SK-N-SH (cell line): ENCODE results near the gene FOXN4. TPM values are rescaled to one million over a fixed set of nuclear protein-coding genes. Genes with fewer than 3 reads are reported as not detected.

Experiments used
- CTCF ChIA-PET: fragments of 300-600, 350-600 bp; formaldehyde crosslinking; extraction: SDS; loops from one replicate; lab custom pipeline; 2021; lab: Yijun Ruan, JAX
- POLR2A ChIA-PET: fragments of 350-600 bp; sonication (Branson Sonifier 250); formaldehyde crosslinking; extraction: SDS; loops from one replicate; lab custom pipeline; 2020; ENCODE audit warnings: antibody characterized with exemption, inconsistent platforms; lab: Yijun Ruan, JAX
- DNase-seq: peaks from one replicate; pipeline ENCODE4 v3.0.0; 2012
- H2AFZ ChIP-seq: fragments of 200-600 bp; sonication (generic); 2 replicates; pipeline ENCODE4 v1.8.1; 2016; ENCODE audit warnings: antibody characterized with exemption, mild to moderate bottlenecking, low read depth
- H3F3A ChIP-seq: fragments of 200-600 bp; sonication (generic); replicated peaks from 2 replicates; pipeline ENCODE3; 2016; ENCODE audit warnings: antibody characterized with exemption, mild to moderate bottlenecking; ENCODE audit not compliant: insufficient read depth
- H3K27ac ChIP-seq, 2 experiments: fragments of 200-500 bp in 1 of 2; fragments of 200-600 bp in 1 of 2; sonication (Bioruptor generic) in 1 of 2; sonication (generic), shearing (Covaris generic) in 1 of 2; 2 replicates each; pipeline versions ENCODE4 v1.5.1 to v1.6.1; 2014 to 2016; ENCODE audit warnings: low read depth in 2 of 2, inconsistent platforms in 1 of 2, low read length in 1 of 2, mild to moderate bottlenecking in 1 of 2, mixed read lengths in 1 of 2
- H3K27me3 ChIP-seq: fragments of 200-600 bp; sonication (generic), shearing (Covaris generic); 2 replicates; pipeline ENCODE4 v1.6.1; 2016; ENCODE audit warnings: mixed run types; ENCODE audit not compliant: insufficient read depth
- H3K36me3 ChIP-seq, 2 experiments: fragments of 200-500 bp in 1 of 2; fragments of 200-600 bp in 1 of 2; sonication (Bioruptor generic) in 1 of 2; sonication (generic) in 1 of 2; replicated peaks in 1 of 2; 2 replicates each; pipeline versions ENCODE3 to v1.5.1; 2014 to 2016; ENCODE audit warnings: low read length in 1 of 2, mild to moderate bottlenecking in 1 of 2; ENCODE audit not compliant: insufficient read depth in 2 of 2, control insufficient read depth in 1 of 2
- H3K4me1 ChIP-seq, 2 experiments: fragments of 200-500 bp in 1 of 2; fragments of 200-600 bp in 1 of 2; sonication (Bioruptor generic) in 1 of 2; sonication (generic), shearing (Covaris generic) in 1 of 2; 2 replicates each; pipeline versions ENCODE4 v1.5.1 to v1.6.1; 2014 to 2016; ENCODE audit warnings: low read depth in 1 of 2, low read length in 1 of 2, mixed run types in 1 of 2; ENCODE audit not compliant: insufficient read depth in 2 of 2, control insufficient read depth in 1 of 2
- H3K4me2 ChIP-seq: fragments of 200-600 bp; sonication (generic), shearing (Covaris generic); 2 replicates; pipeline ENCODE4 v1.6.1; 2017; ENCODE audit warnings: mixed run types
- H3K4me3 ChIP-seq, 2 experiments: fragments of 200-500 bp in 1 of 2; fragments of 200-600 bp in 1 of 2; sonication (Bioruptor generic) in 1 of 2; sonication (generic), shearing (Covaris generic) in 1 of 2; 2 replicates each; pipeline versions ENCODE4 v1.5.1 to v1.8.1; 2014 to 2016; ENCODE audit warnings: low read depth in 2 of 2, inconsistent platforms in 1 of 2, low read length in 1 of 2, mild to moderate bottlenecking in 1 of 2, mixed read lengths in 1 of 2, moderate library complexity in 1 of 2
- H3K79me2 ChIP-seq: fragments of 200-600 bp; sonication (generic); 2 replicates; pipeline ENCODE4 v1.8.1; 2017; ENCODE audit warnings: mild to moderate bottlenecking; ENCODE audit not compliant: insufficient read depth
- H3K9ac ChIP-seq: fragments of 200-600 bp; sonication (generic); 2 replicates; pipeline ENCODE4 v1.6.1; 2017; ENCODE audit warnings: mixed run types
- H3K9me2 ChIP-seq: fragments of 200-600 bp; sonication (generic); 2 replicates; pipeline ENCODE4 v1.6.1; 2017; ENCODE audit warnings: mixed run types
- H3K9me3 ChIP-seq: fragments of 200-600 bp; sonication (generic); 2 replicates; pipeline ENCODE4 v1.6.1; 2017; ENCODE audit warnings: mixed run types, mild to moderate bottlenecking, moderate library complexity
- H4K20me1 ChIP-seq: fragments of 200-600 bp; sonication (generic); 2 replicates; pipeline ENCODE4 v1.6.1; 2017; ENCODE audit warnings: mild to moderate bottlenecking, mixed run types; ENCODE audit not compliant: insufficient read depth
- CHD2 ChIP-seq: fragments of 150-350 bp; IDR thresholded peaks from 2 replicates; pipeline ENCODE4 v1.6.1; 2018; ENCODE audit warnings: low read length; ENCODE audit not compliant: partially characterized antibody
- EP300 ChIP-seq, 2 experiments: IDR thresholded peaks; 2 replicates each; pipeline versions ENCODE4 v1.4.0 to v1.6.1; 2012; ENCODE audit warnings: borderline replicate concordance in 1 of 2, low read depth in 1 of 2, low read length in 1 of 2
- EZH2phosphoT487 ChIP-seq: fragments of 200-600 bp; sonication (generic); IDR thresholded peaks from 2 replicates; pipeline ENCODE4 v1.6.1; 2017; ENCODE audit warnings: low read depth, mixed run types, mild to moderate bottlenecking, antibody characterized with exemption, moderate library complexity, borderline replicate concordance
- IRF3 ChIP-seq: fragments of 150-350 bp; IDR thresholded peaks from 2 replicates; pipeline ENCODE4 v1.6.1; 2016; ENCODE audit warnings: mild to moderate bottlenecking, low read depth, low read length
- MAX ChIP-seq: IDR thresholded peaks from 2 replicates; pipeline ENCODE4 v1.4.0; 2012; ENCODE audit warnings: low read depth
- MXI1 ChIP-seq: IDR thresholded peaks from 2 replicates; pipeline ENCODE4 v1.6.1; 2012; ENCODE audit warnings: mild to moderate bottlenecking, low read depth, low read length, improper control_type of control experiment
- NFIC ChIP-seq: IDR thresholded peaks from 2 replicates; pipeline ENCODE4 v1.4.0; 2012; ENCODE audit warnings: borderline replicate concordance
- POLR2AphosphoS5 ChIP-seq: IDR thresholded peaks from 2 replicates; pipeline ENCODE4 v1.6.1; 2012; ENCODE audit warnings: low read depth, low read length
- RFX5 ChIP-seq: IDR thresholded peaks from 2 replicates; pipeline ENCODE4 v1.6.1; 2012; ENCODE audit warnings: mild to moderate bottlenecking, improper control_type of control experiment, low read length
- RXRA ChIP-seq: IDR thresholded peaks from 2 replicates; pipeline ENCODE4 v1.4.0; 2012; ENCODE audit warnings: low read depth, mild to moderate bottlenecking, borderline replicate concordance
- TAF1 ChIP-seq: IDR thresholded peaks from 2 replicates; pipeline ENCODE4 v1.6.1; 2012; ENCODE audit warnings: low read depth, mild to moderate bottlenecking, low read length, moderate library complexity, borderline replicate concordance
- TCF12 ChIP-seq: IDR thresholded peaks from 2 replicates; pipeline ENCODE4 v1.4.0; 2012
- USF2 ChIP-seq: fragments of 150-350 bp; IDR thresholded peaks from 2 replicates; pipeline ENCODE4 v1.6.1; 2017; ENCODE audit warnings: antibody characterized with exemption, low read length, low read depth, borderline replicate concordance
- ZBTB33 ChIP-seq: IDR thresholded peaks from 2 replicates; pipeline ENCODE4 v1.4.0; 2012; ENCODE audit warnings: low read depth, borderline replicate concordance
- WGBS: methylation state at CpG from one replicate; pipeline ENCODE4 v1.1.6; 2017; ENCODE audit warnings: low lambda C conversion rate; 5-methylcytosine and 5-hydroxymethylcytosine counted together
- polyA plus RNA-seq, 3 experiments: library from polyadenylated mRNA; depleted of rRNA; stranded (reverse); fragments of >200 nt; gene quantifications; 2 replicates each; pipeline ENCODE4 v1.2.3, GENCODE V29; 2012

Gene FOXN4
- polyA plus RNA-seq, 1 of the 3 experiments (the other 2 are of a cell fraction), result 0.10 TPM

- TF ChIP-seq IRF3, result no peak
- TF ChIP-seq EZH2phosphoT487, result no peak
- TF ChIP-seq CHD2, result no peak
- TF ChIP-seq MAX, result no peak
- TF ChIP-seq TAF1, result no peak
- TF ChIP-seq EP300 (IDR thresholded peaks at IDR 0.05; ENCODE audit: borderline replicate concordance in 1 of 2, low read depth in 1 of 2, low read length in 1 of 2), result no peak
- TF ChIP-seq ZBTB33, result no peak
- TF ChIP-seq, all 33 proteins: peak for 0
Observed at GRCh38 chr12:109239179-109239578, 69.9 kb downstream of the FOXN4 start (continued).

- Histone ChIP-seq H3K27me3 (no peaks in the 10 kb centered on the region), H3K27ac (no peak overlapping the region), H3K9me3 (no peaks in the 10 kb centered on the region), H3F3A (no peaks in the 10 kb centered on the region), H3K4me1 (no peaks in the 10 kb centered on the region), H3K36me3 (peaks cover 0 to 5% of the 10 kb centered on the region in 2 experiments), H2AFZ (no peak overlapping the region), H3K9ac (no peak overlapping the region), H3K9me2 (no peaks in the 10 kb centered on the region), H3K4me3 (no peak overlapping the region), H3K4me2 (no peak overlapping the region), H4K20me1 (no peaks in the 10 kb centered on the region), H3K79me2 (no peaks in the 10 kb centered on the region)
- TF ChIP-seq RXRA (no peak), EZH2phosphoT487 (no peak), USF2 (no peak), MXI1 (no peak), POLR2AphosphoS5 (no peak), NFIC (no peak), RFX5 (no peak), TCF12 (no peak)
- no peak for DNase-seq
- WGBS, result 88% methylated on average over 6 of the region's 6 CpGs
- POLR2A ChIA-PET, result no interaction called here
- CTCF ChIA-PET, result interaction anchor here (1.0 to 1.6 kb wide), 2 partner anchors 28 to 192 kb away, joined by 4 to 5 read pairs; no protein-coding TSS in a partner anchor
Observed at GRCh38 chr12:109236257-109236656, 72.8 kb downstream of the FOXN4 start.
